ENCODE measurements around the gene ADGRL4.

DNA sequence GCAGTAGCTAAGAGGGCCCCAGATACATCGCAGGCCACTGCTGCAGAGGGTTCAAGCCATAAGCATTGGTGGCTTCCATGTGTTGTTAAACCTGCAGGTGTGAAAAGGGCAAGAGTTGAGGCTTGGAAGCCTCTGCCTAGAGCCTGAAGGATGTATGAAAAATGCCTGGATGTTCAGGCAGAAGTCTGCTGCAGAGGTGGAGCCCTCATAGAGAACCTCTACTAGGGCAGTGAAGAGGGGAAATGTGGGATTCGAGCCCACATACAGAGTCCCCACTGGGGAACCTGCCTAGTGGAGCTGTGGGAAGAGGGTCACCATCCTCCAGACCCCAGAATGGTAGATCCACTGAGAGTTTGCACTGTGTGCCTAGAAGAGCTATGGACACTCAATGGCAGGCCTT, 30.6 kb upstream of the ADGRL4 start:
- TF ChIP-seq POLR2A (IDR thresholded peaks at IDR 0.05; ENCODE audit: low read depth, low read length) (no peak), TAF1 (IDR thresholded peaks at IDR 0.05; ENCODE audit: low read depth, low read length) (no peak), POLR2AphosphoS5 (IDR thresholded peaks at IDR 0.05; ENCODE audit: low read depth, low read length) (no peak), SPI1 (IDR thresholded peaks at IDR 0.05; ENCODE audit: low read depth, low read length) (no peak)

All from GM12891 (cell line).